H1 (cell line): ENCODE results near the gene NRXN3. TPM values are rescaled to one million over a fixed set of nuclear protein-coding genes. Genes with fewer than 3 reads are reported as not detected.

Experiments used
- EP300 ChIP-seq, 2 experiments: IDR thresholded peaks; 1 replicate in 1 of 2; 2 replicates in 1 of 2; pipeline ENCODE4 v1.6.1; 2011 to 2012; ENCODE audit warnings: low read depth in 2 of 2, low read length in 2 of 2, mild to moderate bottlenecking in 2 of 2, borderline replicate concordance in 1 of 2, inconsistent platforms in 1 of 2, moderate library complexity in 1 of 2
- FOSL1 ChIP-seq: IDR thresholded peaks from 2 replicates; pipeline ENCODE4 v1.6.1; 2011; ENCODE audit warnings: mild to moderate bottlenecking, low read depth, low read length, moderate library complexity; ENCODE audit not compliant: insufficient read depth
- polyA plus RNA-seq, 7 experiments: library from polyadenylated mRNA; depleted of rRNA in 3 of 7; stranded (reverse) in 5 of 7; unstranded in 2 of 7; fragments of >200 nt in 5 of 7; fragments of 200-250 nt in 2 of 7; gene quantifications; 1 replicate in 5 of 7; 2 replicates in 1 of 7; 4 replicates in 1 of 7; pipeline versions ENCODE4 v1.2.1 to v1.2.3, GENCODE V29; 2011 to 2013; ENCODE audit warnings: missing spikeins in 2 of 7, mixed read lengths in 2 of 7
- total RNA-seq: library from RNA; stranded (reverse); fragmentation: NEBNext Ultra II Directional; extraction: Animal tissue kit (Norgen Biotek cat#: 25700); gene quantifications from 2 replicates; pipeline ENCODE4 v1.2.1, GENCODE V29; 2021

Gene NRXN3
- total and polyA plus RNA-seq, 2 of the 8 experiments (the other 6 are each of a cell fraction or from before 2014, with no cell fraction given), result 2.6 to 4.1 TPM

- no peak for TF ChIP-seq FOSL1
- no peak for TF ChIP-seq EP300 (IDR thresholded peaks at IDR 0.05; ENCODE audit: borderline replicate concordance in 1 of 2, low read depth in 2 of 2, low read length in 2 of 2)
These were observed 1249.6 kb downstream of the NRXN3 start (continued) for GRCh38 chr14:79419571-79420327.
